HFFc6 (cell line): ENCODE data around the gene OLIG3. TPM values are rescaled to one million over a fixed set of nuclear protein-coding genes. Genes with fewer than 3 reads are reported as not detected.

Experiments used
- DNase-seq: peaks from one replicate; pipeline ENCODE4 v3.0.0-alpha.2; 2018
- H3K27ac Mint-ChIP-seq: 2 replicates; pipeline ENCODE4 v1.8.0; 2020; ENCODE audit warnings: mild to moderate bottlenecking, mixed read lengths
- H3K27me3 Mint-ChIP-seq: 2 replicates; pipeline ENCODE4 v1.8.0; 2021; ENCODE audit warnings: mild to moderate bottlenecking, moderate library complexity, mixed read lengths; ENCODE audit not compliant: insufficient read depth
- H3K36me3 Mint-ChIP-seq: 2 replicates; pipeline ENCODE4 v1.8.0; 2021; ENCODE audit warnings: low read depth, mixed read lengths
- H3K4me1 Mint-ChIP-seq: 2 replicates; pipeline ENCODE4 v1.8.0; 2020; ENCODE audit warnings: low read depth, mixed read lengths
- H3K4me3 Mint-ChIP-seq: 2 replicates; pipeline ENCODE4 v1.8.0; 2020; ENCODE audit warnings: mild to moderate bottlenecking, moderate library complexity, mixed read lengths
- H3K9me3 Mint-ChIP-seq: 2 replicates; pipeline ENCODE4 v1.8.0; 2020; ENCODE audit warnings: mild to moderate bottlenecking, mixed read lengths
- total RNA-seq, 6 experiments: library from RNA; stranded (reverse); fragmentation: NEBNext Ultra II Directional; extraction: Animal tissue kit (Norgen Biotek cat#: 25700); gene quantifications; 2 replicates in 1 of 6; 3 replicates in 5 of 6; pipeline ENCODE4 v1.2.3, GENCODE V29; 2021
- TF ChIP-seq, protein P1 (sequence below): fragments of 200-600 bp; sonication (generic); IDR thresholded peaks from 2 replicates; pipeline ENCODE4 v1.5.0; 2021; ENCODE audit warnings: antibody characterized with exemption, mild to moderate bottlenecking

The OLIG3 gene
- total RNA-seq, 6 experiments from 2014 or later = not detected

DNA sequence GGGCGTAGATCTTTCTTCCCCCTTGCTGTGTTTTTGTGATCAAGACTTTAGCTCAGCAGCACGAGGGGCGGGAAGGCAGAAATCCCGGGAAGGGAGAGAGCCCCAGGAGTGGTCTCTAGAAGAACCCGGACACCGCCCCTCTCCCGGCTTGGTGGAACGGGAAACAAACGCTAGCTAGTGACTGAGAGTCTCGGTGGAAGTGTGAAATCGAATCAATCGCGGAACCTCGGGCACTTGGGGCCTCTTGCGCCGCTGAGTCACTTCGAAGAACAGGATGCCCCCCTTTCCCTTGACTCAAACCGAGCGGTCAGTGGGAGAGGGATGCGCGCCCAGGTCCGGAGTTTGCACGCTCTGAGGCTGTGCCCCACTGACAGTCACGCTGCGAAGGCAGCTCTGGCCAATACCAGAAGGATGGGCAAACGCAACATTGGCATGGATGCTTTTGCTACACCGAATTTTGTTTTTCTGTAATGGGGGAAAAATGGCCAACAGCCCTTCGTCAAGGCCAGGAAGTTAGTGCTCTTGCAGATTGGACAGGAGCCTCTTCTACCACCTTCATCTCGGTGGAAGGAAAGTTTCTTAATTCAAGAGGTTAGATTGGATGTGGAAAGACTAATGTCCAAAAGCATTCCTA lies 1.6 kb upstream of the OLIG3 start:
- H3K36me3 Mint-ChIP-seq = no peaks in the 10 kb centered on the region; the same call in 1 of the 2 replicates
- peaks cover 5% of the 10 kb centered on the region; the same call in 1 of the 2 replicates for H3K9me3 Mint-ChIP-seq
- H3K27ac Mint-ChIP-seq = no peak overlapping the region
- H3K4me1 Mint-ChIP-seq = no peaks in the 10 kb centered on the region
- DNase-seq = no peak
- TF ChIP-seq, protein P1, sequence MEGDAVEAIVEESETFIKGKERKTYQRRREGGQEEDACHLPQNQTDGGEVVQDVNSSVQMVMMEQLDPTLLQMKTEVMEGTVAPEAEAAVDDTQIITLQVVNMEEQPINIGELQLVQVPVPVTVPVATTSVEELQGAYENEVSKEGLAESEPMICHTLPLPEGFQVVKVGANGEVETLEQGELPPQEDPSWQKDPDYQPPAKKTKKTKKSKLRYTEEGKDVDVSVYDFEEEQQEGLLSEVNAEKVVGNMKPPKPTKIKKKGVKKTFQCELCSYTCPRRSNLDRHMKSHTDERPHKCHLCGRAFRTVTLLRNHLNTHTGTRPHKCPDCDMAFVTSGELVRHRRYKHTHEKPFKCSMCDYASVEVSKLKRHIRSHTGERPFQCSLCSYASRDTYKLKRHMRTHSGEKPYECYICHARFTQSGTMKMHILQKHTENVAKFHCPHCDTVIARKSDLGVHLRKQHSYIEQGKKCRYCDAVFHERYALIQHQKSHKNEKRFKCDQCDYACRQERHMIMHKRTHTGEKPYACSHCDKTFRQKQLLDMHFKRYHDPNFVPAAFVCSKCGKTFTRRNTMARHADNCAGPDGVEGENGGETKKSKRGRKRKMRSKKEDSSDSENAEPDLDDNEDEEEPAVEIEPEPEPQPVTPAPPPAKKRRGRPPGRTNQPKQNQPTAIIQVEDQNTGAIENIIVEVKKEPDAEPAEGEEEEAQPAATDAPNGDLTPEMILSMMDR = no peak
- H3K27me3 Mint-ChIP-seq = peaks cover 60% of the 10 kb centered on the region
- no peak overlapping the region for H3K4me3 Mint-ChIP-seq

DNA sequence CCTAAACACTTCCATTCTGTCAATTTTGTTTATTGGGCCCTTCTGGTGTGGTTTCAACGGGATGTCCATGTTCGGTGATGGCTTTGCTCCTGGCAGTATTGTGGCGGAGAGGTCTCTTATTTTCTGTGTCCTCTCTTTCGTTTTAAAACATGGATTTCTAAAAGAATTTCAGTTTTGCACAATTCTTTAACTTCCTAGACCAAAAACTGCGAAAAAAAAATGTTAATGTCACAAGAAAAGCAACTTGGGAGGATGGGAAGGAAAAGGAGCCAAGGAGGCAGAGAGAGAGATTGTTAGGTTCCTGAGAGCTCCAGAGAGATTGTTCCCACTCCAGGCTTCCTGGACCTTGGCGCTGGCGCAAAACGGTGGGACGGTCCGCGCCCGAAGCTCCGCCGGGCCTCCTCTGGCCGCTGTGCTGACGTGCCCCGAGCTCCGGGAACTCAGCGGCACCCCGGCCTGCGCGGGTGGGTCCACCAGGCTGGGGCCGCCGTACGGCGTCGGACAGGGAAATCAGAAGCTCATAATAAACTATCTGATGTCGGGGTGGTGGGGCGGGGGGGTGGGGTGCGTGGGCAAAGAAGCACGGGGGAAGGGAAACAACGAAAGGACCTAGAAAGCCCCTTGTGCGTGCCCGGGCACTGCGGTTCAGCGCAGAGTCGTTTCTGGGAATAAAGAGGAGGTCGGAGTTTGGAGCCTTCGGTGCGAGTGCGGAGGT lies 951 bp upstream of the OLIG3 start:
- TF ChIP-seq, protein P1 = no peak
- Mint-ChIP-seq H3K27ac (no peak overlapping the region), H3K9me3 (peaks cover 5% of the 10 kb centered on the region; the same call in 1 of the 2 replicates), H3K4me3 (no peak overlapping the region), H3K27me3 (peaks cover 61% of the 10 kb centered on the region), H3K36me3 (no peaks in the 10 kb centered on the region; the same call in none of the 2 replicates), H3K4me1 (no peaks in the 10 kb centered on the region)
- no peak for DNase-seq

DNA sequence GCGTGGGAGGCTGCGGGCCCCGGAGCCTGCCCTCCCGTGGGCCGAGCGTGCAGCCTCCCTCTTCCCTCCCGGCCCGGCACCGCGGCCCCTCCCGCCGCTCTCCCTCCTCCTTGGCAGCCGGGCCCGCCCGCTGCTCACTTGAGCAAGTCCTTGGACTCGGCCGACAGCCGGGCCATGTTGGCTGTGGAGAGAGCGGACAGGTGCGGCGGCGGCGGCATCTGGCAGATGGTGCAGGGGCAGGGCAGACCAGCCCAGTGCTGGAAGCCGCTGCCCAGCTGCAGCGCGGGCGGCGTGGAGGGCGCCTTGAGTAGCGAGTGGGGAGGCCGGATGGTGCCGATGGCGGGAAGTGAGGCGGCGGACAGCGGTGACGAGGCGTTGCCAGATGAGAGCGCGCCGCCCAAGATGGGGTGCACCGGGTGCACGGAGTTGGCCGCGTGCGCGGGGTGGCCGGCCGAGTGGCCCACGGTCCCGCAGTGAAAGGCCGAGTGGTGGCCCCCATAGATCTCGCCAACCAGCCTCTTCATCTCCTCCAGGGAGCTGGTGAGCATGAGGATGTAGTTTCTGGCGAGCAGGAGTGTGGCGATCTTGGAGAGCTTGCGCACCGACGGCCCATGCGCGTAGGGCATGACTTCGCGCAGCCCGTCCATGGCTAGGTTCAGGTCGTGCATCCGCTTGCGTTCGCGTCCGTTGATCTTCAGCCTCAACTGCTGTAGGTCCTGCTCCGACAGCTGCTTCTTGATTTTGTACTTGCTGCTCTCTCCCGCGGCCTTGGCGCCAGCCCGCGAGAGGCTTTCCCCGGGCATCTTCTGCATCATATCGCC lies 766 bp downstream of the OLIG3 start:
- Mint-ChIP-seq H3K9me3 (peaks cover 5% of the 10 kb centered on the region; the same call in 1 of the 2 replicates), H3K27me3 (peaks cover 75% of the 10 kb centered on the region), H3K4me3 (no peak overlapping the region), H3K36me3 (no peaks in the 10 kb centered on the region; the same call in none of the 2 replicates), H3K27ac (no peak overlapping the region), H3K4me1 (no peaks in the 10 kb centered on the region)
- DNase-seq = no peak
- TF ChIP-seq, protein P1 = no peak

DNA sequence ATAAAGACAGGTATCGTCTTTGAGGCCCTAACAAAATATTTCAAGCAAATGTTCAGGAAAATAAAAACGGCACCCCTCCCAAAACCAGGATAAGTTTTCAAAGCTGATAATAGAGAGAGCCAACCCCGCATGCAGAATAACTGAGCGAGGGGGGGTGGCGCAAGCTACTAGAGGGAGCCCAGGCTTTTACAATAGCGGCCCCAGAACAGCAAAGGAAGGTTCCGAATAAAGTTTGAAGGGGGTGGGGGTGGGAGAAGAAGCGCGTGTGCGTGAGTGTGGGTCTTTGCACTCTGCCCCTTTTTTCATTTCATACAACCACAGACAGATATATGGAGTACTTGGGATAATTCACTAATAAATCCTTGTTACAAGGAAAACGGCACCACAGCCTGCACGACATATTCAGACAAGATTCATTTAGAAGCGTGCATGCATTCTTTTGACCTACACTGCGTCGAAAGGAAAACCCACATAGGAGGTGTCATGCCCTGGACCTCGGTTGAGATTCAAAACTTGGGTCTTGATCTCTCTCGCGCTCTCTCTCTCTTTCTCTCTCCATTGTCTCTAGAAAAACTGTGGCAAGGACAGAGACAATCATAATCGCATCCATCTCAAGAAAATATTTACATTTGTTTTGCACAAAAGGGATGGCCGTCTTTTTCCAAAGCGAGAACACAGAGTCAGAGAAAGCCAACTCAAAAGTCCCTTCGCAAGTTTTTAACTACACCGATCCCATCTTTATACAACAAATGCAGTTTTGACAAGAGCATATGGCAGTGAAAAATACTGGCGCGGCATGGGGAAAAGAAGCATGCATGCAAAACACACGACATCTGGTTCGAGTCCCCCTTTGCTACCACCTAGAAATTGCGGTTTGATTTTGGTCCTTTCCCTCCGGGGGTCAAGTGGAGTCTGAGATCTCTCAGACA lies 1.6 kb downstream of the OLIG3 start:
- no peaks in the 10 kb centered on the region; the same call in none of the 2 replicates for H3K36me3 Mint-ChIP-seq
- H3K27me3 Mint-ChIP-seq = peaks cover 74% of the 10 kb centered on the region
- no peak for DNase-seq
- H3K4me1 Mint-ChIP-seq = no peaks in the 10 kb centered on the region
- no peak overlapping the region for H3K4me3 Mint-ChIP-seq
- peaks cover 5% of the 10 kb centered on the region; the same call in 1 of the 2 replicates for H3K9me3 Mint-ChIP-seq
- no peak overlapping the region for H3K27ac Mint-ChIP-seq
- TF ChIP-seq, protein P1 = no peak

DNA sequence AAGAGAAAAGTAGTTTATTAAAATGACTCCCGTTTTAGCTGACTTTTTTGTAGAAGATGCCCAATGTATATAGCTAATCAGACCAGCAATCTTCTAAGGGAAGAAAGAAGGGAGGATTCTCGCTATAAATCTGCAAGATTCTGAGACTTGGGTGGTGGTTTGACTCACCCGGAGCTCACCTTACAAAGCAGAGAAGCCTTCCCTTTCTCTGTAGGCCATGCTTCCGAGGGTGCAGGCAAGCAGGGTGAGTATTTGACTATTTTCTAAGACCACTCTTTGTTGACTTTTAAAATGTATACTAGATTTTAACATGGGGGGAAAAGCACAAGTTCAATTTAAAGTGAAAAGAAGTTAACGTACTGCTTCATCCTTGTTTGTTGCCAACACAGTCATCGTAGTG lies 2.7 kb downstream of the OLIG3 start:
- Mint-ChIP-seq H3K4me1 (no peaks in the 10 kb centered on the region), H3K4me3 (no peak overlapping the region), H3K36me3 (peaks cover 4% of the 10 kb centered on the region), H3K9me3 (peaks cover 5% of the 10 kb centered on the region; the same call in 1 of the 2 replicates), H3K27ac (no peak overlapping the region), H3K27me3 (peaks cover 72% of the 10 kb centered on the region)
- DNase-seq = no peak
- TF ChIP-seq, protein P1 = no peak
